HepG2 (cell line): Measurements from ENCODE around the gene ALKBH5. TPM values are rescaled to one million over a fixed set of nuclear protein-coding genes. Genes with fewer than 3 reads are reported as not detected.

Source experiments
- ARID3A ChIP-seq: IDR thresholded peaks from 2 replicates; pipeline ENCODE4 v1.6.1; 2012; ENCODE audit warnings: low read depth, low read length, improper control_type of control experiment
- HNF1B ChIP-seq: sonication (generic); formaldehyde crosslinking; IDR thresholded peaks from 2 replicates; pipeline ENCODE4 v1.5.1; 2020; ENCODE audit warnings: mild to moderate bottlenecking, moderate library complexity, missing genetic modification reagents
- KLF15 ChIP-seq: sonication (generic); formaldehyde crosslinking; IDR thresholded peaks from 2 replicates; pipeline ENCODE4 v1.8.1; 2023; ENCODE audit warnings: borderline replicate concordance, mild to moderate bottlenecking, inconsistent platforms, missing genetic modification reagents, mixed read lengths
- MXD4 ChIP-seq: IDR thresholded peaks from 2 replicates; pipeline ENCODE4 v1.6.1; 2016; ENCODE audit warnings: mild to moderate bottlenecking, missing biosample characterization, missing genetic modification reagents
- MZF1 ChIP-seq: sonication (generic); formaldehyde crosslinking; IDR thresholded peaks from 2 replicates; pipeline ENCODE4 v1.8.1; 2023; ENCODE audit warnings: mild to moderate bottlenecking, missing genetic modification reagents, borderline replicate concordance
- NR2F1 ChIP-seq, 2 experiments: fragments of 450-650 bp in 1 of 2; formaldehyde crosslinking in 1 of 2; IDR thresholded peaks; 2 replicates each; pipeline versions ENCODE4 v1.5.0 to v1.6.1; 2016 to 2020; ENCODE audit warnings: mild to moderate bottlenecking in 1 of 2, missing compliant biosample characterization in 1 of 2, missing genetic modification reagents in 1 of 2, moderate library complexity in 1 of 2
- SRSF1 ChIP-seq: fragments of 200-400 bp; formaldehyde crosslinking; optimal IDR thresholded peaks from 2 replicates; pipeline ENCODE3; 2017; ENCODE audit warnings: mild to moderate bottlenecking, low read depth, low read length, moderate library complexity
- THAP8 ChIP-seq: sonication (generic); formaldehyde crosslinking; IDR thresholded peaks from 2 replicates; pipeline ENCODE4 v1.5.1; 2020; ENCODE audit warnings: missing genetic modification reagents, mild to moderate bottlenecking, borderline replicate concordance
- ZFP41 ChIP-seq: sonication (generic); formaldehyde crosslinking; IDR thresholded peaks from 2 replicates; pipeline ENCODE4 v1.4.0; 2020; ENCODE audit warnings: mild to moderate bottlenecking, missing genetic modification reagents, borderline replicate concordance
- ZFP91 ChIP-seq: sonication (generic); formaldehyde crosslinking; IDR thresholded peaks from 2 replicates; pipeline ENCODE4 v1.9.0; 2022; ENCODE audit warnings: missing genetic modification reagents, mild to moderate bottlenecking, borderline replicate concordance
- ZFYVE20 ChIP-seq: sonication (generic); formaldehyde crosslinking; IDR thresholded peaks from 2 replicates; pipeline ENCODE4 v1.8.0; 2023; ENCODE audit warnings: low read depth, mild to moderate bottlenecking, moderate library complexity, missing genetic modification reagents, borderline replicate concordance
- ZHX1 ChIP-seq: sonication (generic); formaldehyde crosslinking; IDR thresholded peaks from 2 replicates; pipeline ENCODE4 v1.8.1; 2022; ENCODE audit warnings: low read depth, mild to moderate bottlenecking, missing genetic modification reagents
- ZKSCAN1 ChIP-seq: fragments of 150-350 bp; IDR thresholded peaks from 2 replicates; pipeline ENCODE4 v1.6.1; 2014; ENCODE audit warnings: low read length
- ZNF513 ChIP-seq: sonication (generic); formaldehyde crosslinking; conservative IDR thresholded peaks from 2 replicates; pipeline ENCODE4 v1.5.0; 2020; ENCODE audit warnings: missing genetic modification reagents
- ZNF615 ChIP-seq: sonication (generic); formaldehyde crosslinking; IDR thresholded peaks from 2 replicates; pipeline ENCODE4 v1.5.0; 2020; ENCODE audit warnings: mild to moderate bottlenecking, missing genetic modification reagents, borderline replicate concordance
- ZNF713 ChIP-seq: sonication (generic); formaldehyde crosslinking; IDR thresholded peaks from 2 replicates; pipeline ENCODE4 v1.4.0; 2020; ENCODE audit warnings: mild to moderate bottlenecking, missing genetic modification reagents
- ZNF749 ChIP-seq: sonication (generic); formaldehyde crosslinking; IDR thresholded peaks from 2 replicates; pipeline ENCODE4 v1.8.0; 2022; ENCODE audit warnings: mild to moderate bottlenecking, missing genetic modification reagents, moderate library complexity, borderline replicate concordance
- ZNF883 ChIP-seq: sonication (generic); formaldehyde crosslinking; IDR thresholded peaks from 2 replicates; pipeline ENCODE4 v1.5.1; 2020; ENCODE audit warnings: mild to moderate bottlenecking, missing genetic modification reagents; ENCODE audit errors: not compliant biosample characterization
- ZSCAN31 ChIP-seq: sonication (generic); formaldehyde crosslinking; IDR thresholded peaks from 2 replicates; pipeline ENCODE4 v1.5.0; 2020; ENCODE audit warnings: low read depth, mild to moderate bottlenecking, missing genetic modification reagents
- polyA plus RNA-seq, 8 experiments: library from polyadenylated mRNA; depleted of rRNA in 3 of 8; stranded (reverse) in 7 of 8; unstranded in 1 of 8; fragments of >200 nt; fragmentation: Illumina TruSeq in 4 of 8; extraction: Trizol in 4 of 8; gene quantifications; 2 replicates each; pipeline versions ENCODE4 v1.2.1 to v1.2.3, GENCODE V29; 2011 to 2016; ENCODE audit warnings: low read depth in 4 of 8, missing spikeins in 1 of 8, mixed read lengths in 1 of 8; ENCODE audit not compliant: insufficient read depth in 1 of 8
- total RNA-seq, 5 experiments: library from RNA; depleted of rRNA; stranded (reverse); fragments of >200 nt; fragmentation: Illumina TruSeq; extraction: Trizol; gene quantifications; 2 replicates each; pipeline ENCODE4 v1.2.3, GENCODE V29; 2016; ENCODE audit warnings: low read depth in 1 of 5

Gene ALKBH5
- total and polyA plus RNA-seq, 2 of the 13 experiments (the other 11 are each of a cell fraction or from before 2014, with no cell fraction given) = 68.9 to 76.9 TPM

- TF ChIP-seq ZFP41 (no peak), KLF15 (no peak), ZSCAN31 (no peak), ARID3A (no peak), NR2F1 (CRISPR knock-in tag; IDR thresholded peaks at IDR 0.05) (no peak), ZHX1 (no peak), ZNF615 (CRISPR knock-in tag) (no peak), MZF1 (no peak), ZNF513 (CRISPR knock-in tag) (no peak), SRSF1 (no peak), ZNF749 (CRISPR knock-in tag) (no peak), ZKSCAN1 (no peak), HNF1B (CRISPR knock-in tag) (no peak), THAP8 (no peak), ZFP91 (no peak), MXD4 (CRISPR knock-in tag) (0 out of 2 replicates have a peak, but pooled peaks have one; percentile 36), ZFYVE20 (CRISPR knock-in tag) (no peak), ZNF883 (CRISPR knock-in tag) (no peak), ZNF713 (no peak)
Observed at GRCh38 chr17:18191236-18191667, 7.6 kb downstream of the ALKBH5 start (continued).
